Dermis blood vessel endothelial cell (primary cell): ENCODE results near the gene CAMTA1. TPM values are rescaled to one million over a fixed set of nuclear protein-coding genes. Genes with fewer than 3 reads are reported as not detected.

ENCODE experiments used
- DNase-seq: peaks from one replicate; pipeline ENCODE4 v3.0.0; 2010
- total RNA-seq: library from RNA; depleted of rRNA; stranded (reverse); fragments of >200 nt; gene quantifications from 2 replicates; pipeline ENCODE4 v1.2.3, GENCODE V29; 2014

CAMTA1 gene
- total RNA-seq, 1 donor from 2014 or later, result 58.4 TPM

- no peak for DNase-seq
Observed at GRCh38 chr1:7468248-7468647, 683.0 kb downstream of the CAMTA1 start.

GRCh38 chr1:7469255-7469938 is 684.1 kb downstream of the CAMTA1 start:
- no peak for DNase-seq

- DNase-seq, result peak; percentile 89
Observed at GRCh38 chr1:7470904-7471638, 685.8 kb downstream of the CAMTA1 start.

GRCh38 chr1:7471836-7472235 is 686.6 kb downstream of the CAMTA1 start:
- DNase-seq, result peak; percentile 38

GRCh38 chr1:7473223-7474142 is 688.2 kb downstream of the CAMTA1 start:
- no peak for DNase-seq

GRCh38 chr1:7474143-7474490 is 688.9 kb downstream of the CAMTA1 start:
- DNase-seq, result no peak

- no peak for DNase-seq
Observed at GRCh38 chr1:7474786-7475502, 689.7 kb downstream of the CAMTA1 start.

GRCh38 chr1:7475691-7476090 is 690.4 kb downstream of the CAMTA1 start:
- DNase-seq, result no peak

- DNase-seq, result no peak
Observed at GRCh38 chr1:7476402-7476801, 691.1 kb downstream of the CAMTA1 start.

GRCh38 chr1:7476861-7477547 is 691.8 kb downstream of the CAMTA1 start:
- no peak for DNase-seq

- no peak for DNase-seq
Observed at GRCh38 chr1:7477593-7477992, 692.3 kb downstream of the CAMTA1 start.

GRCh38 chr1:7478142-7478790 is 693.0 kb downstream of the CAMTA1 start:
- no peak for DNase-seq

- peak; percentile 18 for DNase-seq
Observed at GRCh38 chr1:7478809-7479499, 693.7 kb downstream of the CAMTA1 start.

- DNase-seq, result no peak
Observed at GRCh38 chr1:7479571-7479970, 694.3 kb downstream of the CAMTA1 start.

GRCh38 chr1:7481194-7481593 is 695.9 kb downstream of the CAMTA1 start:
- no peak for DNase-seq

- DNase-seq, result no peak
Observed at GRCh38 chr1:7482077-7482476, 696.8 kb downstream of the CAMTA1 start.

GRCh38 chr1:7482772-7483495 is 697.7 kb downstream of the CAMTA1 start:
- DNase-seq, result no peak

GRCh38 chr1:7483634-7484383 is 698.6 kb downstream of the CAMTA1 start:
- no peak for DNase-seq

- no peak for DNase-seq
Observed at GRCh38 chr1:7485086-7485780, 700.0 kb downstream of the CAMTA1 start.
